ENCODE results near the gene TSPOAP1. TPM values are rescaled to one million over a fixed set of nuclear protein-coding genes. Genes with fewer than 3 reads are reported as not detected.

Gene TSPOAP1
- total RNA-seq, 1 donor from 2014 or later, result 31.4 TPM

DNA sequence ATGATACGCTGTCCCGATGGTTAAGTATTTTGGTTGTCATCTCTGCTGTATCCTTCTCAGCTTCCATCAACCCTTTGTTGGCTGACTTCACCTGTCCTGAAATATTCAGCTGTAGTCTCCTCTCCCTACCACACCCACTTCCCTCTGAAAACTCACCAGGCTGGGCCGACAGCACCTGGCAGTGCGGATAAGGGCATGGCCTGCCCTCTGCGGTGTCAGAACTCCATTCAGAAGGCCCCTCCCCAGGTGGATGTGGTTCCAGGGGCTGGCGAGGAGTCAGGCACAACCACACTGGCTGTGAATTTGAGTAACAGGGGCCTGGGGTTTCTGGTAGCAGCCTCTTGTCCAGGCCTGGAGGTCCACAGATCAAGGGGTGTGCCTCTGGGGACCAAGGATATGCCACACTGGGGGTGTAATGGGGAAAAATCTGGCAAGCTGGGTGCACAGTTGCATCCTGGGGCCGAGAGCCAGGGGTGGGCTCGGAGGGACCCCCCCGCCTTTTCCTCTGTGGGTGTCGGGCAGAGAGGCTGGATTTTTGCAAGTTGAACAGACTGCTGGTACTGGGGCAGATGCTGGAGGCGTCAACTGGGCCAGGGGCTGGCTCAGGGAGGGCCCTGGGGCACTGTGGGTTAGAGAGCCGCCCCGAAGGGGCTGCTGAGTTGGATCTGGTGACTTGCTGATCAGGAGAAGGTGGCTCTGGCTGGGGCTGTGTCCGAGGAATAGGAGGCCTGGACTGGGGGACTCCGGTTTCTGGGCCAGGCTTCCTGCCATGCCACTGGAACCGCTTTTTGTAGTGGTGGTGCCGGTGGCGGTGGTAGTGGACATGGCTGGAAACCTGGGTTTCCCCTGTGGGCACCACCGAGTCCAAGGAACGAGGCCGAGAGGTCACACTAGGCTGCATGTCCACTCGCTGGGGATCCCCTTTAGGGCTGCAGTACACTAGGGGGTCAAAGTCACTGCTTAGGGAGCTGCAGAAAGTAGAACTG lies 29.0 kb upstream of the TSPOAP1 start:
- no peak for DNase-seq (ENCODE audit: low spot score)
- H3K27ac Mint-ChIP-seq, result peak overlapping the region; percentile 10
- H3K4me1 Mint-ChIP-seq (ENCODE audit: low read depth), result peaks cover 26% of the 10 kb centered on the region
- H3K36me3 Mint-ChIP-seq (ENCODE audit: low read depth), result peaks cover 5% of the 10 kb centered on the region
- no peak overlapping the region for H3K4me3 Mint-ChIP-seq
- intact Hi-C loops (cut with micrococcal nuclease), result no loop called here
- H3K9me3 Mint-ChIP-seq, result no peaks in the 10 kb centered on the region
- no peaks in the 10 kb centered on the region for H3K27me3 Mint-ChIP-seq (ENCODE audit: insufficient read depth)

DNA sequence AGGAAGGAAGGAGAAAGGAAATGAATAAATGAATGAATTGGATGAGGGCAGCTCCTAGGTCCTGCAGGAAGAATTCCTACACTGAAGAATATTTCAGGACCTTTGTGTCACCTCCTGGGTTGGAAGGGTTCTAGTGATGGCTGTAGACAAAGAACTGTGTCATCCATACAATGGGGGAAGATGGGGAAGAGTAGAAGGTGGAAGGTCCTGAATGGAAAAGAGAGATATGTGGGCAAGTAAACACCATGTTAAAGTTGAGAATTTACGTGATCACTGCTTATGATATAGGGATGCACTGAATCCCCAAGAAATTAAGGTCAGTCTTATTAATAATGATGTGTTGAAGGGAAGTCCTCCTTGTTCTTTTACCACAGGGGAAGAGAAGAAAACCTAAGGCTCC lies 27.6 kb upstream of the TSPOAP1 start:
- Mint-ChIP-seq H3K9me3 (no peaks in the 10 kb centered on the region), H3K36me3 (ENCODE audit: low read depth) (peaks cover 13% of the 10 kb centered on the region), H3K4me1 (ENCODE audit: low read depth) (peaks cover 32% of the 10 kb centered on the region), H3K27me3 (ENCODE audit: insufficient read depth) (no peaks in the 10 kb centered on the region), H3K27ac (peak overlapping the region; percentile 68), H3K4me3 (no peak overlapping the region)
- DNase-seq (ENCODE audit: low spot score), result no peak
- intact Hi-C loops (cut with micrococcal nuclease), result no loop called here

DNA sequence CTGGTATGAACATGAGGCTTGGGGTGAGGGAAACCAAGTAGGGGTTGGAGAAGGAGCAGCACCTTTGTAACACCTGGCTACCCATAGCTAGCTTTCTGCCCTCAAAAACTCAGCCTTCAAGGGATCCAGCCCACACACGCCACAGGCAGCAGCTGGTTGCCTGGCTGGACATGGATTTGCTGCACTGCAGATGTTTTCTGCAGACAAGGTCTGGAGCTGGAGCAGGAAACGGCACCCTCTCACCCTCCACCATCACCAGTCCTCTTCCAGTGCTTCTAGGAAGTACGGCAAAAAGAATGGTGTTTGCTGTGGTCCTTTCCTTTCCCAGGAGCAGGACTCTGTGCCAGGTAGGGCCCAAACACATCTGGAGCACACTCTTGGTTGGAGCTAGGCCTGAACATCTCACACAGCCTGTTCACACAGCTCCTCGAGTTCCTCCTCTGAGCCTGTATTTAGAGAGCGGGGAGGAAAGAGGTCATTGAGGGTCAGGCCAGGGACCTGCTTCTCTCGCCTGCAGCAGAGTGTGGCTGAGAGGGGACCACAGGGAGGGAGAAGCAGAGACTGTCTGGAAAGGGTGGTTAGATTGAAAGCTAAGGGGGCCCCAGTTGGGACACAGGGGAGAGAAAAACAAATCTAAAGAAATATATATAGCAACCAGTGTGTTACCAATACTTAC lies 26.1 kb upstream of the TSPOAP1 start:
- intact Hi-C loops (cut with micrococcal nuclease), result loop anchor here (5.0 kb wide), 2 partner anchors 272 to 502 kb away; partner anchors contain the start of genes DYNLL2 and MRPS23
- Mint-ChIP-seq H3K4me1 (ENCODE audit: low read depth) (peaks cover 34% of the 10 kb centered on the region), H3K36me3 (ENCODE audit: low read depth) (peaks cover 20% of the 10 kb centered on the region), H3K27ac (no peak overlapping the region), H3K27me3 (ENCODE audit: insufficient read depth) (no peaks in the 10 kb centered on the region), H3K9me3 (no peaks in the 10 kb centered on the region), H3K4me3 (no peak overlapping the region)
- DNase-seq (ENCODE audit: low spot score), result no peak

DNA sequence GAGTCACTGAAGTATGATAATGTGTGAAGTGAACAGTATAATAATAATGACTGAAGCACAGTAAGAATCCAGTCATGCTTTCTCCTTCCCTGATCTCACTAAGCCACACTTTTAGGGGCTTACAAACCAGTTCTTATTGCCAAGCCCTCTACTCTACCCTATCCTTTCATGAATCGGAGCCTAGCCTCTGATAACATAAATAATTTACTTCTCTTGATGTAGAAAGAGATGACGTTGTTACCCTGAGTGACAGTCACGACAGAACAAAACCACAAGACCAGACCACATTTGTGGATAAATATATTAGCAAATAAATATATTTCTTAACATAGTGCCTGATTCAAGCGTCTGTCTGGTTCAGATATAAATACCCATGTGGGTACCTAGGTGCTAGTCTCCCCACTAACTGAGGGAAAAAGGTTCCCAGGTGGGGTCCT lies 24.8 kb upstream of the TSPOAP1 start:
- Mint-ChIP-seq H3K4me3 (peak overlapping the region; percentile 93), H3K27me3 (ENCODE audit: insufficient read depth) (no peaks in the 10 kb centered on the region), H3K9me3 (no peaks in the 10 kb centered on the region), H3K4me1 (ENCODE audit: low read depth) (peaks cover 45% of the 10 kb centered on the region), H3K27ac (peak overlapping the region; percentile 91), H3K36me3 (ENCODE audit: low read depth) (peaks cover 32% of the 10 kb centered on the region)
- DNase-seq (ENCODE audit: low spot score), result no peak
- intact Hi-C loops (cut with micrococcal nuclease), result loop anchor here (2.0 to 5.0 kb wide), 3 partner anchors 135 to 501 kb away; partner anchors contain the start of genes DYNLL2, MKS1 and MRPS23

DNA sequence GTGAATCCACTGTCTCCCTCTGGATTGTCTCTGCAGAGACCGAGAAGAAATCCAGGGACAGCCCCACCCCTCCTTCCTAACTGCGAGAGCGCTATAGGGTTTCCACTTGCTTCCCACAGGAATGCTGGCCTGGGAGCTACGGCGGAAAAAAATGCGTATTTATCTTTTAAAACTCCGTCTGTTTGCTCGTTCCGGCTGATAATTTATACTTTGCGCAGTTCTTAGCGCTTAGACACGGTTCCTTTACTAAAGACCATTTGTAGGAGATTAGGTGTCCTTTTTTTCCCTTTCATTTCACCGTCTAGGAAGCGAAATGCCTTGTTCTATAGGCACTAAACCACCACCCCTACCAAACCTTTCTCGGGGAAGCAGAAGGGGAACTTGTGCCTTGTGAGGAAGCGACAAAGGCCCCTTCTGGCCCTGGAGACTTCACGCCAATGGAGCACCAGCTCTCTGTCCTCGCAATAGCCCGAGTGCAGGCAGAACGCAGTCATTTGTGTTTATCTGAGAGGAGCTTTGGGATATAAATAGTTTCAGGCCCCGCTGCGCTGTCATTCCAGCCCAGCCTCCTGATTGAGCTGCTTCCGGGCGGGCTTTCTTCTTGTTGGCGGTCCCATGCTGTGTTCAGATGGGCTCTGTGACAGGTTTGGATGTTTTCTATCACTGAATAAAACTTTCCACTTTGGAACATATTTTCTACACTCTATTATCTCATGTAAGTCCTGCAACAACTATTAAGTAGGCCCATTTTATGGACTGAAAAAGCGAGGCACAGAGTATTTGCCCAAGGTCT lies 24.2 kb upstream of the TSPOAP1 start:
- H3K4me3 Mint-ChIP-seq, result peak overlapping the region; percentile 93

DNA sequence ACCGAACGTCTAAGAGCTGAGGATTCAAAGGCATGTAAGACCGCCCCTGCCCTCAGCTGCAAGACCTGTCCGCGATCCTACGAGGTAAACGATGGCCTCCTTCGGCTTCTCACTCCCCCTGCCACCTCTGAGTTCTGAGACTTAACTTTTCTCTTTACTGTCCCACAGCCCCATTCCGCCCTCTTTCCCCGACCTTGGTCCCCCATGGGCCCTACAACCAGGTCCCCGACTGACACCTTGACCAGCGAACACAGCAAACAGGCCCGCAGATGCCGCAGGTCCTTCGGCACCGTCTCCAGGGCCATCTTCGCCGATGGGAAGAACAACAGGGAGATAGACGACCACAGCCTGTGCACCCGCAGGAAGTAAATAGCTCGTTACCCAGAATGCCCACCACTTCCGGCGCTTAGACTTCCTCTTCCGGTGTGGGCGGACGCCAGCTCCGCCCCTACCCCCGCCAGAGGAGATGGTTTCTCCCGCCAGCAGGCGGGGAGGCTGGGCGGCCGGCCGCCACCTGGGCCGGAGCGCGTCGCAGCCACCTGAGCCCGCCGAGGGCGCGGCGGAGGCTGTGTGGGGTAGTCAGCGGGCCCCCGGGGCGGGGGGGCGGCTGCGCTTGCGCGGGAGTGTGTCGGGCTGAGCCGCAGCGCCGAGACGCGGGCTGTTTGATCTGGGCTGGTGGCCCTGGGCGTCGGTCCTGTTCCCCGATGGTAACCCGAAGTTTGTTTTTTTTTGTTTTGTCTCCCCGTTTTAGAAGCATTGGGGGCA lies 23.4 kb upstream of the TSPOAP1 start, which contains the start of gene SUPT4H1:
Gene SUPT4H1 (minus strand): TSS at position 371 of the 765 bp plus-strand sequence. CDS start 66 bp downstream, at position 305.
- peak within 1 kb of the TSS; percentile 96 for H3K27ac Mint-ChIP-seq
- peak within 1 kb of the TSS; percentile 100 for H3K4me3 Mint-ChIP-seq
- DNase-seq (ENCODE audit: low spot score), result peak; percentile 90
- intact Hi-C loops (cut with micrococcal nuclease), result loop anchor here (1.0 to 5.0 kb wide), 13 partner anchors 8 to 500 kb away; partner anchors contain the start of genes DYNLL2, MKS1, MRPS23 and MTMR4
- H3K4me1 Mint-ChIP-seq (ENCODE audit: low read depth), result peaks cover 59% of the 10 kb centered on the region
- H3K36me3 Mint-ChIP-seq (ENCODE audit: low read depth), result peaks cover 43% of the 10 kb centered on the region
- H3K27me3 Mint-ChIP-seq (ENCODE audit: insufficient read depth), result no peaks in the 10 kb centered on the region
- H3K9me3 Mint-ChIP-seq, result no peaks in the 10 kb centered on the region

More for the DNA sequence above, 24.2 kb upstream of the TSPOAP1 start:
- Mint-ChIP-seq H3K4me1 (ENCODE audit: low read depth) (peaks cover 51% of the 10 kb centered on the region), H3K36me3 (ENCODE audit: low read depth) (peaks cover 35% of the 10 kb centered on the region), H3K9me3 (no peaks in the 10 kb centered on the region), H3K27me3 (ENCODE audit: insufficient read depth) (no peaks in the 10 kb centered on the region), H3K27ac (peak overlapping the region; percentile 91)
- no peak for DNase-seq (ENCODE audit: low spot score)
- intact Hi-C loops (cut with micrococcal nuclease), result loop anchor here (1.0 to 5.0 kb wide), 13 partner anchors 8 to 500 kb away; partner anchors contain the start of genes DYNLL2, MKS1, MRPS23 and MTMR4

DNA sequence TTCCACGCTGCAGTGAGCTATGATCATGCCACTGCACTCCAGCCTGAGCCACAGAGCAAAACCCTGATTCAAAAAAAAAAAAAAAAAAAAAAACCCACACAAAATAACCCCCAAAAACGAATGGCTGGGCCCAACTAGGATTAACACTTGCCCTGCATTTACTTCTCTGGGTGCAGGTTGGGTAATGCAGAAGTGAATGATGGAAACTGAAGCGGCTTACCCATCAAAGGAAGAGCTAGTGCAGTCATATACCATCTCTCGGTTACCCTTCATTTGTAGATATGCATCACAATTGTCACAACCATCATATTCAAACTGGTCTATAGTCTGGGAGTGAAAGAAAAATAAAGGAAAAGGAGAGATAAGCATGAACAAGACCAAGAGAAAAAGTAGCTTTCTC lies 22.6 kb upstream of the TSPOAP1 start:
- intact Hi-C loops (cut with micrococcal nuclease), result loop anchor here (5.0 kb wide), 2 partner anchors 269 to 499 kb away; partner anchors contain the start of genes DYNLL2 and MRPS23
- Mint-ChIP-seq H3K4me1 (ENCODE audit: low read depth) (peaks cover 64% of the 10 kb centered on the region), H3K4me3 (peak overlapping the region; percentile 100), H3K9me3 (no peaks in the 10 kb centered on the region), H3K27me3 (ENCODE audit: insufficient read depth) (no peaks in the 10 kb centered on the region), H3K36me3 (ENCODE audit: low read depth) (peaks cover 51% of the 10 kb centered on the region), H3K27ac (peak overlapping the region; percentile 96)
- no peak for DNase-seq (ENCODE audit: low spot score)

DNA sequence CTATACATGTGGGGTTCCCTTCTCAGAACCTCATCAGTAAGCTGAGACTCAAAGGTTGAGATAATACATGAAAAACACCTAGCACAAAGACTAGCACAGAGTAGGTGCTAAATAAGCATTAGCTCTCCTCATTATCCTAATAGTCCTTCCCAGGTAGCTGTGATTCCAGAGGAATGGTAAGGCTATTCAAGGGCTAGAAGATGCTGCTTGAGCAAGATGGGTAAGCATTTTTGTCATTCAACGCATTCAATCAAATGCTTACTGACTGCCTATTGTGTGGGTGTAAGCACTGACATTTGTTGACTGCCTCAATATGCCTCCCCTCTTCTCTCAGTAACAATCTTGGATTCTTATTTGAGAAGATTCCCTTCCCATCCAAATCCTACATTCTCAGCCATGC lies 19.4 kb upstream of the TSPOAP1 start:
- peaks cover 2% of the 10 kb centered on the region for H3K27me3 Mint-ChIP-seq (ENCODE audit: insufficient read depth)
- intact Hi-C loops (cut with micrococcal nuclease), result no loop called here
- peaks cover 72% of the 10 kb centered on the region for H3K36me3 Mint-ChIP-seq (ENCODE audit: low read depth)
- peaks cover 77% of the 10 kb centered on the region for H3K4me1 Mint-ChIP-seq (ENCODE audit: low read depth)
- DNase-seq (ENCODE audit: low spot score), result no peak
- peak overlapping the region; percentile 15 for H3K27ac Mint-ChIP-seq
- no peak overlapping the region for H3K4me3 Mint-ChIP-seq
- no peaks in the 10 kb centered on the region for H3K9me3 Mint-ChIP-seq

DNA sequence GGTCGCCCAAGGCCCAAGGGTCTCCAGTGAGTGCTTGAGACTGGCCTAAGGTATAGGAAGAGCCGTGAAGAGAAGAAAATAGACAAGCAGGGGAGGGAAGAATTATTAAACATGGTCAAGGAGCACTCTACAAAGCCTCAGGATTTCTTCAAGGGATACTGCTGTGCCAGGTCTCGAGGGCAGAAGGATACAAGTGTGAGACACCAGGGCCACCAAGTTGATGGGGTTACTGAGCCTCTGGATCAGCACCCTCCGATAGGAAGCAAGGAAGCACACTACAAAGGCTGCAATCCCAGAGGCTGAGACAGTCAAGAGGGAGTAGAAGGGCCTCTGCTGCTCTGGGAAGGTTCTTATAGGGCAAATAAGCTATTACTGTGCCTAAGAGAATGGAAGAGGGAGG lies 16.9 kb upstream of the TSPOAP1 start:
- Mint-ChIP-seq H3K36me3 (ENCODE audit: low read depth) (peaks cover 79% of the 10 kb centered on the region), H3K4me3 (peak overlapping the region; percentile 100), H3K9me3 (no peaks in the 10 kb centered on the region), H3K27ac (peak overlapping the region; percentile 98), H3K4me1 (ENCODE audit: low read depth) (peaks cover 80% of the 10 kb centered on the region), H3K27me3 (ENCODE audit: insufficient read depth) (peaks cover 2% of the 10 kb centered on the region)
- intact Hi-C loops (cut with micrococcal nuclease), result loop anchor here (2.0 kb wide), 1 partner anchor 37 kb away; no protein-coding TSS in a partner anchor
- no peak for DNase-seq (ENCODE audit: low spot score)

DNA sequence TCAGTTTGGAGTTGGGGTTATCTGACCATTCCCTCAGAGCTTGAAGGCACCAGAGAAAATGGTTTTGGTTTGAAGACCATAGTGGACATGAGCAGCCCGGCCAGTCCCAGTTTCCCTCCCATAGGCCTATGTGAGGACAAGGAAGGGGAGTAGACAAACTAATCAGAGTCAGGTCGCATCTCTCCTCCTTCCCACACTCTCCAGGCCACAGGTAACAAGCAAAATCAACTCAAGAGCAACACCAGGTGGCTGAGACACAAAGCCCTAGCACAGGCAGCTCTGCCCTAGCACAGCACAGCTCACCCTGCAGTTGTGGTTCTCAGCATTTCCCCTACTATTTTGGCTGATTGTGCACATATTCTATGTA lies 16.2 kb upstream of the TSPOAP1 start:
- DNase-seq (ENCODE audit: low spot score), result peak; percentile 59
- intact Hi-C loops (cut with micrococcal nuclease), result loop anchor here (1.0 to 5.0 kb wide), 10 partner anchors 8 to 763 kb away; partner anchors contain the start of genes SRSF1, SUPT4H1 and TRIM37
- H3K36me3 Mint-ChIP-seq (ENCODE audit: low read depth), result peaks cover 85% of the 10 kb centered on the region
- peaks cover 2% of the 10 kb centered on the region for H3K27me3 Mint-ChIP-seq (ENCODE audit: insufficient read depth)
- H3K9me3 Mint-ChIP-seq, result no peaks in the 10 kb centered on the region
- peak overlapping the region; percentile 100 for H3K4me3 Mint-ChIP-seq
- peak overlapping the region; percentile 98 for H3K27ac Mint-ChIP-seq
- H3K4me1 Mint-ChIP-seq (ENCODE audit: low read depth), result peaks cover 86% of the 10 kb centered on the region

DNA sequence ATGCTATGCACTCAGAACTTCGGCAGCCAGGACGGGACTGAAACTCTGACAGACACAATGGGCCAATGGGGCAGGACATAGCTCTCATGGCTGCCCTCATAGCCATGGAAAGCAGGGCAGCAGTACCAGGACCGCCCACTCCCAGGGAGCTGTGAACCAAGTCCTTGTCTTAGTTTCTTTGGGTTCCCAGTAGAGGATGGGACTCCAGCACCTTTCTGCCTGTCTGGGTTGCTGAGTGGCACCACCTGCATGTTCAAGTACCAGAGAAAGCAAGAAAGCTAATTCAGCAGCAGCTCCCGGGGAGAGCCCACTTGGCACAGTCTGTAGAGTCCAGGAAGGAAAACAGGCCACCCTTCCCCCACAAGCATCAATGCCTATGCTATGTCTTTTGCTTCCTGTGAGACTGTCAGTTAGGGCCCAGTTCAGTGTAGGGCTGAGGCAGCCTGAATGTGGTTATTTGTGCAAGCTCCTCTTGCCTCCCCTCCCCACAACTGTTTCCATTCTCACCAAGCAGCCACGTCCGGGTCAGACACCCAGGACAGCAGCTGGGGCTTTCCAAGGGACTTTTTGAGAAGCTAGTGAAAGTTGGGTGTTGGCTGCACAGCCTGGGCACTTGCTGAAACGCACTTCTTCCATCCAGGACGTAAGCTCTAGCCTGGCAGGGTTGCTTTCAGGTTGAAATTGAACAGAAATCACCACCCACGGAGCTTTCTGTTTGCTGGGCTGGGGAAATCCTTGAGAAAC lies 15.6 kb upstream of the TSPOAP1 start:
- Mint-ChIP-seq H3K9me3 (no peaks in the 10 kb centered on the region), H3K27ac (peak overlapping the region; percentile 98), H3K4me1 (ENCODE audit: low read depth) (peaks cover 80% of the 10 kb centered on the region), H3K27me3 (ENCODE audit: insufficient read depth) (peaks cover 2% of the 10 kb centered on the region), H3K4me3 (peak overlapping the region; percentile 100), H3K36me3 (ENCODE audit: low read depth) (peaks cover 84% of the 10 kb centered on the region)
- intact Hi-C loops (cut with micrococcal nuclease), result loop anchor here (1.0 to 5.0 kb wide), 10 partner anchors 8 to 763 kb away; partner anchors contain the start of genes SRSF1, SUPT4H1 and TRIM37
- peak; percentile 91 for DNase-seq (ENCODE audit: low spot score)
